Ascending aorta (tissue), 2 donors: Measurements from ENCODE around the gene INPPL1. TPM values are rescaled to one million over a fixed set of nuclear protein-coding genes. Genes with fewer than 3 reads are reported as not detected.
"Not testable (repeated sequence)": the region's sequence is repeated elsewhere in the genome, so short reads cannot be mapped to it uniquely, and the experiment has no call there.

ENCODE experiments used
- DNase-seq, 2 donors: peaks; one replicate each; pipeline ENCODE4 v3.0.0-alpha.2; 2019; ENCODE audit warnings: low spot score in 2 of 2
- H3K27ac ChIP-seq, 2 donors: fragments of 200-600 bp; sonication (generic); one replicate each; pipeline ENCODE4 v1.5.1; 2016 to 2017; ENCODE audit warnings: mild to moderate bottlenecking in 1 of 2
- H3K27me3 ChIP-seq: fragments of 200-600 bp; sonication (generic); one replicate; pipeline ENCODE4 v1.5.1; 2017
- H3K36me3 ChIP-seq, 2 donors: fragments of 200-600 bp; sonication (generic); one replicate each; pipeline ENCODE4 v1.5.1; 2016
- H3K4me1 ChIP-seq, 2 donors: fragments of 200-600 bp; sonication (generic); one replicate each; pipeline ENCODE4 v1.5.1; 2016 to 2017; ENCODE audit warnings: mild to moderate bottlenecking in 1 of 2
- H3K4me3 ChIP-seq, 2 donors: fragments of 200-600 bp; sonication (generic); one replicate each; pipeline ENCODE4 v1.5.1; 2016 to 2017; ENCODE audit warnings: mild to moderate bottlenecking in 1 of 2
- H3K9me3 ChIP-seq, 2 donors: fragments of 200-600 bp; sonication (generic); one replicate each; pipeline ENCODE4 v1.5.1; 2016
- CTCF ChIP-seq, 3 experiments: fragments of 200-600 bp in 2 of 3; fragments of 450-650 bp in 1 of 3; sonication (generic) in 2 of 3; IDR thresholded peaks; one replicate each; pipeline ENCODE4 v1.5.1; 2016 to 2019; ENCODE audit warnings: antibody characterized with exemption in 3 of 3, mild to moderate bottlenecking in 1 of 3, moderate library complexity in 1 of 3
- intact Hi-C: fragments of 100-400 bp; cut with DNase I; formaldehyde crosslinking; loops from one replicate; pipeline ENCODE4 v1.15.1; 2023
- total RNA-seq: library from RNA; depleted of rRNA; stranded (reverse); fragments of >200 nt; gene quantifications from one replicate; pipeline ENCODE4 v1.1.0, GENCODE V29; 2016

Gene INPPL1
- total RNA-seq, 1 donor from 2014 or later = 76.0 TPM

DNA sequence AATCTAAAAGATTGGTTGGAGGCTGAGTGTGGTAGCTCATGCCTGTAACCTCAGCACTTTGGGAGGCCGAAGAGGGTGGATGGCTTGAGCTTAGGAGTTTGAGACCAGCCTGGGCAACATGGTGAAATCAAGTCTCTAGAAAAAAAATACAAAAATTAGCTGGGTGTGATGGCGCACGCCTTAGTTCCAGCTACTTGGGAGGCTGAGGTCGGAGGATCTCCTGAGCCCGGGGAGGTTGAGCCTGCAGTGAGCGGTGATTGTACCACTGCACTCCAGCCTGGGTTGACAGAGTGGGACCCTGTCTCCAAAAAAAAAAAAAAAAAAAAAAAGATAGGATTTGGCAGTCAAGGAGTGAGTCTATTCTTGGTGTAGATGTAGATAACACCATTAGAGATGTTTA is 22.0 kb upstream of the INPPL1 start:
- no peak overlapping the region for H3K4me3 ChIP-seq
- H3K27ac ChIP-seq = no peak overlapping the region
- no peaks in the 10 kb centered on the region for H3K9me3 ChIP-seq
- DNase-seq = no peak
- intact Hi-C loops = no loop called here
- no peaks in the 10 kb centered on the region for H3K36me3 ChIP-seq
- no peak for TF ChIP-seq CTCF (IDR thresholded peaks at IDR 0.05)
- no peaks in the 10 kb centered on the region for H3K4me1 ChIP-seq
- H3K27me3 ChIP-seq = no peaks in the 10 kb centered on the region

- DNase-seq = no peak
- Histone ChIP-seq H3K9me3 (no peaks in the 10 kb centered on the region), H3K4me3 (no peak overlapping the region), H3K36me3 (no peaks in the 10 kb centered on the region), H3K27me3 (no peaks in the 10 kb centered on the region), H3K27ac (no peak overlapping the region), H3K4me1 (no peaks in the 10 kb centered on the region)
- intact Hi-C loops = no loop called here
- TF ChIP-seq CTCF (IDR thresholded peaks at IDR 0.05) = no peak
Observed at GRCh38 chr11:72203163-72203562, 21.4 kb upstream of the INPPL1 start.

GRCh38 chr11:72204886-72205285 is 19.7 kb upstream of the INPPL1 start:
- Histone ChIP-seq H3K36me3 (no peaks in the 10 kb centered on the region), H3K27me3 (no peaks in the 10 kb centered on the region), H3K4me3 (no peak overlapping the region), H3K9me3 (peaks cover 0 to 4% of the 10 kb centered on the region in 2 donors), H3K27ac (no peak overlapping the region), H3K4me1 (no peaks in the 10 kb centered on the region)
- TF ChIP-seq CTCF (IDR thresholded peaks at IDR 0.05) = no peak
- DNase-seq = no peak
- intact Hi-C loops = no loop called here

GRCh38 chr11:72206794-72207193 is 17.8 kb upstream of the INPPL1 start:
- H3K27ac ChIP-seq, H3K4me3 ChIP-seq, intact Hi-C loops, DNase-seq, H3K27me3 ChIP-seq, H3K36me3 ChIP-seq, H3K4me1 ChIP-seq: not testable (repeated sequence)
- H3K9me3 ChIP-seq = peaks cover 0 to 10% of the 10 kb centered on the region in 2 donors

GRCh38 chr11:72208281-72208680 is 16.3 kb upstream of the INPPL1 start:
- no peak for TF ChIP-seq CTCF (IDR thresholded peaks at IDR 0.05)
- Histone ChIP-seq H3K9me3 (peaks cover 0 to 10% of the 10 kb centered on the region in 2 donors), H3K27ac (no peak overlapping the region), H3K36me3 (no peaks in the 10 kb centered on the region), H3K4me1 (no peaks in the 10 kb centered on the region), H3K4me3 (no peak overlapping the region), H3K27me3 (no peaks in the 10 kb centered on the region)
- intact Hi-C loops = no loop called here
- DNase-seq = no peak

DNA sequence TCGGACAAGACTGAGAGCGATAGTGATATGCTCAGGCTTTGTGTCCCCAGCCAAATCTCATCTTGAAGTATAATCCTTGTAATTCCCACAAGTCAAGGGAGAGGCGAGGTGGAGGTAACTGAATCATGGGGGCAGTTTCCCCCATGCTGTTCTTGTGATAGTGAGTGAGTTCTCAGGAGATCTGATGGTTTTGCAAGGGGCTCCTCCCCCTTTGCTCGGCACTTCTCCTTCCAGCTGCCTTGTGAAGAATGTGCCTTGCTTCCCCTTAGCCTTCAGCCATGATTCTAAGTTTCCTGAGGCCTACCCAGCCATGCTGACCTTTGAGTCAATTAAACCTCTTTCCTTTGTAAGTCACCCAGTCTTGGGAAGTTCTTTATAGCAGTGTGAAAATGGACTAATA is 15.5 kb upstream of the INPPL1 start:
- no peak for TF ChIP-seq CTCF (IDR thresholded peaks at IDR 0.05)
- peaks cover 0 to 10% of the 10 kb centered on the region in 2 donors for H3K9me3 ChIP-seq
- no peaks in the 10 kb centered on the region for H3K4me1 ChIP-seq
- intact Hi-C loops = no loop called here
- H3K27ac ChIP-seq = no peak overlapping the region
- DNase-seq = no peak
- H3K27me3 ChIP-seq = no peaks in the 10 kb centered on the region
- no peaks in the 10 kb centered on the region for H3K36me3 ChIP-seq
- H3K4me3 ChIP-seq = no peak overlapping the region
